ENCODE results near the gene OR7A5.

Gene OR7A5

DNA sequence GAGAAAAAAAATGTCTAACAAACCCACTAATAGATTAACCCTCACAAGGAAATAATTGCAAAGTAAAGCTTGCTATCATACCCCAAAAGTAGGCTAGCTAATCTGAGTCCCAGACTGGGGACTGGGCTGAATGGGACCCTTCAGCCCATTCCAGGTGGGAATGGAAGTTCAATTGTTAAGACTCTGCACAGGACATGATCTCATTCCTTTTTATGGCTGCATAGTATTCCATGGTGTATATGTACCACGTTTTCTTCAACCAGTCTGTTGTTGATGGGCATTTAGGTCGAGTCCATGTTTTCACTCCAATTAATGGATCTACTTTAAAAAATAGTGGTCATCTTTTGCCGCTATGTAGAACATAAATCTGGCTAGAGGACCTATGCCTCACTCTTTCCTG lies 17.9 kb downstream of the OR7A5 start:
- no peak for TF ChIP-seq EZH2phosphoT487 (IDR thresholded peaks at IDR 0.05; ENCODE audit: low read length)
- TF ChIP-seq, protein P1, sequence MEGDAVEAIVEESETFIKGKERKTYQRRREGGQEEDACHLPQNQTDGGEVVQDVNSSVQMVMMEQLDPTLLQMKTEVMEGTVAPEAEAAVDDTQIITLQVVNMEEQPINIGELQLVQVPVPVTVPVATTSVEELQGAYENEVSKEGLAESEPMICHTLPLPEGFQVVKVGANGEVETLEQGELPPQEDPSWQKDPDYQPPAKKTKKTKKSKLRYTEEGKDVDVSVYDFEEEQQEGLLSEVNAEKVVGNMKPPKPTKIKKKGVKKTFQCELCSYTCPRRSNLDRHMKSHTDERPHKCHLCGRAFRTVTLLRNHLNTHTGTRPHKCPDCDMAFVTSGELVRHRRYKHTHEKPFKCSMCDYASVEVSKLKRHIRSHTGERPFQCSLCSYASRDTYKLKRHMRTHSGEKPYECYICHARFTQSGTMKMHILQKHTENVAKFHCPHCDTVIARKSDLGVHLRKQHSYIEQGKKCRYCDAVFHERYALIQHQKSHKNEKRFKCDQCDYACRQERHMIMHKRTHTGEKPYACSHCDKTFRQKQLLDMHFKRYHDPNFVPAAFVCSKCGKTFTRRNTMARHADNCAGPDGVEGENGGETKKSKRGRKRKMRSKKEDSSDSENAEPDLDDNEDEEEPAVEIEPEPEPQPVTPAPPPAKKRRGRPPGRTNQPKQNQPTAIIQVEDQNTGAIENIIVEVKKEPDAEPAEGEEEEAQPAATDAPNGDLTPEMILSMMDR (IDR thresholded peaks at IDR 0.05; ENCODE audit: low read length): no peak
- TF ChIP-seq EZH2 (optimal IDR thresholded peaks at IDR 0.05; ENCODE audit: low read depth, low read length): no peak
- no peaks in the 10 kb centered on the region for H4K20me1 ChIP-seq (ENCODE audit: insufficient read depth, low read length)
- H3K9me3 ChIP-seq (replicated peaks; ENCODE audit: insufficient read depth, low read length): no peaks in the 10 kb centered on the region
- peaks cover 86% of the 10 kb centered on the region for H3K27me3 ChIP-seq (replicated peaks; ENCODE audit: insufficient read depth, low read length)
- no peak overlapping the region for H2AFZ ChIP-seq (ENCODE audit: low read length)
- no peak for DNase-seq
- no peak overlapping the region for H3K27ac ChIP-seq (ENCODE audit: low read length)
- H3F3A ChIP-seq (ENCODE audit: insufficient read depth, low read length): no peaks in the 10 kb centered on the region
- no peaks in the 10 kb centered on the region for H3K9me2 ChIP-seq (replicated peaks; ENCODE audit: insufficient read depth, low read length)
- H3K9ac ChIP-seq (ENCODE audit: low read length): no peak overlapping the region
- no peaks in the 10 kb centered on the region for H3K4me1 ChIP-seq (ENCODE audit: low read length)
- no peak overlapping the region for H3K4me3 ChIP-seq (ENCODE audit: low read length)
- no peaks in the 10 kb centered on the region for H3K36me3 ChIP-seq (replicated peaks; ENCODE audit: insufficient read depth, low read length)
- H3K79me2 ChIP-seq (ENCODE audit: low read length): no peaks in the 10 kb centered on the region
- H3K4me2 ChIP-seq (ENCODE audit: low read depth, low read length): no peak overlapping the region

DNA sequence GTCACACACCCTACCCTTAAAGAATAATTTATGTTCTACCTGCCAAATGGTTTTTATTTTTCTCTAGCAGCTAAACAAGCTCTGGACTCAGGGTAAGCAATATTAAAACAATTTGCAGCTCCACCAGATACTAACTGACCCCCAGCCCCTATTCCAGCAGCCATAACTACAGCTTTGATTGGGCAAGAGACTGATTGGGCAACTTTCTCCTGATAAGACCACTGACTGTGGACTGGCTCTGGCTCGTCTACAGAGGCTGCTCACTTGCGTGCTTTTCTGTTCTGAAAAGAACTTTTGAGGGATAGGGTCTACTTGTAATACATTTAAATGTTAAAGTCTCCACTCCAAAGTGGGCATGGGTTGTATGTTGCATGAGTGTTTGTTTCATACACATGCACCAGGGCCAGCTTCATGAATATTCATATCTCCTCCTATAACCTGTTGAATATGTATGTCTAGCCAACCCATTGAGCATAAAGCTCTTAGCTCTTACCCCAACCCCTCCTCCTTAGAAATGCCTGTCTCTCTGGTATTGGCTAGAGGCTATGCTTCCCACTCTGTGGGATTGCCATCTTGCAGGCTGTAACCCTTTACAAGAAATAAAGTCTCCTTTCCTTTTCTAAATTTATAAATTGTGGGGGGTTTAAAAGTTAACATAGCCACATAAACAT lies 19.9 kb downstream of the OR7A5 start:
- no peaks in the 10 kb centered on the region for H3K9me2 ChIP-seq (replicated peaks; ENCODE audit: insufficient read depth, low read length)
- no peak for DNase-seq
- peaks cover 87% of the 10 kb centered on the region for H3K27me3 ChIP-seq (replicated peaks; ENCODE audit: insufficient read depth, low read length)
- no peak overlapping the region for H3K4me3 ChIP-seq (ENCODE audit: low read length)
- no peak overlapping the region for H3K27ac ChIP-seq (ENCODE audit: low read length)
- no peak overlapping the region for H3K9ac ChIP-seq (ENCODE audit: low read length)
- no peaks in the 10 kb centered on the region for H3F3A ChIP-seq (ENCODE audit: insufficient read depth, low read length)
- H3K79me2 ChIP-seq (ENCODE audit: low read length): no peaks in the 10 kb centered on the region
- H3K4me2 ChIP-seq (ENCODE audit: low read depth, low read length): no peak overlapping the region
- no peaks in the 10 kb centered on the region for H4K20me1 ChIP-seq (ENCODE audit: insufficient read depth, low read length)
- no peak for TF ChIP-seq EZH2phosphoT487 (IDR thresholded peaks at IDR 0.05; ENCODE audit: low read length)
- TF ChIP-seq, protein P1 (IDR thresholded peaks at IDR 0.05; ENCODE audit: low read length): no peak
- no peak for TF ChIP-seq EZH2 (optimal IDR thresholded peaks at IDR 0.05; ENCODE audit: low read depth, low read length)
- H3K4me1 ChIP-seq (ENCODE audit: low read length): no peaks in the 10 kb centered on the region
- no peak overlapping the region for H2AFZ ChIP-seq (ENCODE audit: low read length)
- no peaks in the 10 kb centered on the region for H3K9me3 ChIP-seq (replicated peaks; ENCODE audit: insufficient read depth, low read length)
- no peaks in the 10 kb centered on the region for H3K36me3 ChIP-seq (replicated peaks; ENCODE audit: insufficient read depth, low read length)

DNA sequence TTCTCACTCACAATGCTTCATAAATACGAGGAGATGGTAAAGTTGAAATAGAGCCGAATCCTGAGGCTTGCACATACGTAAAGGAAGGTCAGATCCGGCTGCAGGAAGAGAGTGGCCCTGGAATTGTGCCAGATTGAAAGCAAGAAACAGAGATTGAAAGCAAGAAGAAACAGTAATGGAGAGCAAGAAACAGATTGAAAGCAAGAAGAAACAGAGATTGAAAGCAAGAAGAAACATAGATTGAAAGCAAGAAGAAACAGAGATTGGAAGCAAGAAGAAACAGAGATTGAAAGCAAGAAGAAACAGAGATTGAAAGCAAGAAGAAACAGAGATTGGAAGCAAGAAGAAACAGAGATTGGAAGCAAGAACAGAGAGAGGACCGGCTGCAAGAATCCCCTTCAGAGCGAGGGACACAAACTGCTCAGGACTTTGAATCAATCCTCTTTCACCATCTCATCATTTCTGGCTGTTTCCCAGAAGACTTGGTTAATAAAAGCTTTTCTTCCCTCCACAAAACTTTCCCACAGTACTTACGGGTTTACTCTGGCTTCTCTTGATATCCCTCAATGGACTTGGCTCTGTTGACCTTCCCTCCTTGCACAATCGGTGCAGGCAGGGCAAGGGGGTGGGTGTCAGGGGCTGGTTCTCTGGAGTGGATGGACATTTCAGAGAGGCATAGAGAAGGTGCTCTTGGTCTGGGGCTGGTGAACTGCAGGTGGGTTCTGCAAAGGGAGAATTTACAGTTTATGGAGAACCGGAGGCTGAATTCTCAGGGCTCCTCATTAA lies 25.5 kb downstream of the OR7A5 start:
- H3K4me2 ChIP-seq (ENCODE audit: low read depth, low read length): no peak overlapping the region
- H3K9me3 ChIP-seq (replicated peaks; ENCODE audit: insufficient read depth, low read length): no peaks in the 10 kb centered on the region
- TF ChIP-seq EZH2 (optimal IDR thresholded peaks at IDR 0.05; ENCODE audit: low read depth, low read length): no peak
- TF ChIP-seq EZH2phosphoT487 (IDR thresholded peaks at IDR 0.05; ENCODE audit: low read length): no peak
- TF ChIP-seq, protein P1 (IDR thresholded peaks at IDR 0.05; ENCODE audit: low read length): no peak
- no peak overlapping the region for H2AFZ ChIP-seq (ENCODE audit: low read length)
- no peaks in the 10 kb centered on the region for H3F3A ChIP-seq (ENCODE audit: insufficient read depth, low read length)
- no peaks in the 10 kb centered on the region for H3K36me3 ChIP-seq (replicated peaks; ENCODE audit: insufficient read depth, low read length)
- no peak overlapping the region for H3K4me3 ChIP-seq (ENCODE audit: low read length)
- H3K9me2 ChIP-seq (replicated peaks; ENCODE audit: insufficient read depth, low read length): no peaks in the 10 kb centered on the region
- no peak overlapping the region for H3K27ac ChIP-seq (ENCODE audit: low read length)
- no peaks in the 10 kb centered on the region for H3K4me1 ChIP-seq (ENCODE audit: low read length)
- DNase-seq: no peak
- no peak overlapping the region for H3K9ac ChIP-seq (ENCODE audit: low read length)
- peaks cover 77% of the 10 kb centered on the region for H3K27me3 ChIP-seq (replicated peaks; ENCODE audit: insufficient read depth, low read length)
- H4K20me1 ChIP-seq (ENCODE audit: insufficient read depth, low read length): no peaks in the 10 kb centered on the region
- H3K79me2 ChIP-seq (ENCODE audit: low read length): no peaks in the 10 kb centered on the region

All from MM.1S (cell line).